CD4-positive, alpha-beta T cell treated with Interleukin-6 for 4 hours (primary cell): ENCODE data around the gene MRPS2.

Experiments used
- DNase-seq: peaks from one replicate; pipeline ENCODE4 v3.0.0-alpha.2; 2020; ENCODE audit warnings: mixed read lengths

Gene MRPS2

DNA sequence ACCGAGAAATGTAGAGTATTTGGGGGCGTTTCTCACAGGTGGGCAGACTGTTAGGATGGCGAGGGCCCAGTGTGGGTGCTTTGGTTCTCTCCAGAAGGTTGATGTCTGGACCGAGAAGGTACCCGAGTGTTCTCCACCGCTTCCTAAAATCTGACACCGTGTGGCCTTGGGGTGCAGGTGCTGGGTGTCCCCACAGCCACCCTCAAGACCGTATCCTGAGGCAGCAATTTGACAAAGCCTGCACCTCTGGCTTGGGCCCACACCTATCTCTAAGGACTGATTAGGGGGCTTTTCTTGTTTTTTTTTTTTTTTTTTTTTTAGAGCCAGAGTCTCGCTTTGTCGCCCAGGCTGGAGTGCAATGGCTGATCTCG, 19.6 kb upstream of the MRPS2 start:
- DNase-seq = no peak

GRCh38 chr9:135482015-135482754, 18.3 kb upstream of the MRPS2 start:
- no peak for DNase-seq

GRCh38 chr9:135484460-135485277, 15.8 kb upstream of the MRPS2 start:
- DNase-seq = no peak

DNA sequence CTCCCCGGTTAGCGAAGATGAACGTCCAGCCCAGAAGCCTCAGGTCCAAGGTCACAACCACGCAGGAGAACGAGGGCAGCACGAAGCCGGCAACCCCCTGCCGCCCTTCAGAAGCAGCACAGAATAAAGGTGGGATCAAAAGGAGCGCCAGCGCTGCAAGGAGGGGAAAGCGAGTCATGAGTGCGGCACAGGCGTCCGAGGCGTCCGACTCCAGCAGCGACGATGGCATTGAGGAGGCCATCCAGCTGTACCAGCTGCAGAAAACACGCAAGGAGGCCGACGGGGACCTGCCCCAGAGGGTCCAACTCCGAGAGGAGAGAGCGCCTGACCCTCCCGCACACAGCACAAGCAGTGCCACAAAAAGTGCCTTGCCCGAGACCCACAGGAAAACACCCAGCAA, 15.1 kb upstream of the MRPS2 start:
- DNase-seq = no peak

- DNase-seq = no peak
These were observed 14.7 kb upstream of the MRPS2 start for GRCh38 chr9:135485832-135486231.

GRCh38 chr9:135486267-135487065, 14.0 kb upstream of the MRPS2 start:
- DNase-seq = no peak

- DNase-seq = no peak
These were observed 13.0 kb upstream of the MRPS2 start for GRCh38 chr9:135487281-135488012.

DNA sequence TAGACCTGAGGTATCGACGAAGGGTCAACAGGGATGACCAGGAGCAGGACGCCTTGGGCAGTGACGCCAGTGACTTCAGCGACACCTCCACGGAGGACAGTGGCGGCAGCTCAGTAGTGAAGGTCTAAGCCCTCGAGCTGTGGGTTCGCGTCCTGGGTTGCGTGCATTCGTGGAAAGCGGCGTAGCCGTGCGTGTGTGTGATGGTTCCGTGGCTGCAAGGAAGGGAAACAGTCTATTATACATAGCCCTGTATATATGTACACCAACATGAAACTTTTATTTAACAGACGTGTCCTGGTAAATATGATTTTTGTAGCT, 12.5 kb upstream of the MRPS2 start:
- no peak for DNase-seq

GRCh38 chr9:135488527-135488926, 12.0 kb upstream of the MRPS2 start:
- no peak for DNase-seq

- no peak for DNase-seq
These were observed 11.1 kb upstream of the MRPS2 start for GRCh38 chr9:135489188-135489906.

DNA sequence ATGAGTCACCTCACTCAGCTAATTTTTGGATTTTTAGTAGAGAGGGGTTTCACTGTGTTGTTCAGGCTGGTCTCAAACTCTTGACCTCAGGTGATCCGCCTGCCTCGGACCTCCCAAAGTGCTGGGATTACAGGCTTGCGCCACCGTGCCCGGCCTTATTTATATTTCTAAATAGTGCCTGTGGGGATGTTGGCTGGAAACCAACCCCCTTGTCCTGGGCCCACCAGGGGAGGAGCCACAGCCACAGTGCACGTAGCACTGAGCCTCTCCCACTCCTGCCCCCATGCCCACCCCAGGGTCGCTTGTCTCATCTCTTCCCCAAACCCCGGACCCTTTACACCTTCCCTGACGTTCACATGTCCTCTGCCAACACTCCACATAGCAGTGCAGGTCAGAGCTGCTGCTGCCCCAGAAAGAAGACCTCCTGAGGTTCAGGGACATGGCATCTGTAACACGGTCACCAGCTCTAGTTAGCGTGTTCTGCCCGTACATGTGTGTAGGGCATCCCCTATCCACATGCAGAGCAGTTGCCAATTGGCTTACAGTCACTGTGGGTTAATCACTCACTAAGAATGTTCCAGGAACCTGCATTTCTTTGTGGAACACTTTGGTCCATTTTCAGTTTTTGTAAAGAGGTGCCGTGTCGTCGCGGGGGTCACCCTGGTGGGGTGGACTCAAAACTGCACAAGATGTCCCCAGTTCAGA, 10.2 kb upstream of the MRPS2 start:
- no peak for DNase-seq

GRCh38 chr9:135490980-135491464, 9.5 kb upstream of the MRPS2 start:
- no peak for DNase-seq

DNA sequence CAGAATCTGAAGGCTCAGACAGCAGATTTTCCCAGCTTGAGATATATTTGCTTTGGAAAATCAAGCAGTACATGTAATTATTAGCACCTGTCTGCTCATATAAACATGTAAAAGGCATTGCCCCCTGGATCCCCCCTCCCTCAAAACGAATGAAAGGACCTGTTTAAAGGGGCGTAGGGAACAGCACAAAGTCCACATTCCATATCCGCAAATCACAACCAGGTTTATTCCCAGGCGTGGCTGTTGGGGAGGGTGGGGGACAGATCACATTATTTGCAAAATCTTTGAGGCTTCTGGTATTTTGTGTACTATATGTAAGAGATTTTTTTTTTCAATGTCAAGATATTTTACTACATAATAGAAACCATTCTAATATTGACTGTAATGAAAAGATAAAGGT, 8.7 kb upstream of the MRPS2 start:
- no peak for DNase-seq

DNA sequence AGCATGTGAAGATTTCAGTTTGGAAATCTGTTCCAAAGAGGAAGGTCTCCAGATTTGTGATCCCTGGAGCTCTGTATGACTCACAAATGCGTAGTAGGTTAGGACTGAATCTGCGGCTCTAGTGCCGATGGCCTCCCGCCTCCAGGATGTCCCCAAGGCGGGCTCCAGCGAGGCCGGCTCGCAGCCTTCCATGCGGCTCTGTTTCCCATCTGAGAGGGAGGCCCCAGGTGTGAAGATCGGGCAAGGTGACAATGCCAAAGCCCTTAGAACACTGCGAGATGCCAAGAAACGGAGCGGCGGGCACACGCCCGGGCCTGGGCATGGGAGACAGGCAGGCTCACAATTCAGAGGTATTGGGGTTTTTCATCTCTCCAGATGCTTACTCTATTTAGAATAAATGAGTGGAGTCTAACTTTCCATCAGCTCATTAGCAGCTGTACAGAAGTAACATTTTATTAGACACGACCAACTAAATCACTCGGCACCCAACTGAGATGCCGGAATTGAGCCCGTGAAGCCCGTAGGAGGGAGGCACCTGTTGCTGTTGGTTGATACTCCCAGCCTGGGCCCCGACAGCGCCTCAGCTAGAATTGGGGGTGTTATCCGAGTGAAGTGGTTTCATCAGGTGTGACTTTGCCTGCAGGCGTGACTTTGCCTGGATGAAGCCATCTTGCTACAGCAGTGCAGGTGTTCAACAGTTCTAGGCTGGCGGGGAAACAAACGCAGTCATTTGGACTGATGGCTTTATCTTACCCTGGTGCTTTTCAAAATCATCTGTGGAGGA, 7.4 kb upstream of the MRPS2 start:
- DNase-seq = no peak

- DNase-seq = no peak
These were observed 5.5 kb upstream of the MRPS2 start for GRCh38 chr9:135494791-135495559.

GRCh38 chr9:135498381-135499126, 1.9 kb upstream of the MRPS2 start:
- no peak for DNase-seq

GRCh38 chr9:135499326-135500070, 984 bp upstream of the MRPS2 start:
- DNase-seq = peak; percentile 94

GRCh38 chr9:135500071-135500524, 384 bp upstream of the MRPS2 start:
- DNase-seq = no peak
